BE2C (cell line): ENCODE measurements around the gene PRKN.

Source experiments
- DNase-seq: peaks from one replicate; pipeline ENCODE4 v3.0.0-alpha.2; 2020
- H3K27me3 ChIP-seq: fragments of 250-450 bp; sonication (Bioruptor Pico); 2 replicates; pipeline ENCODE4 v1.5.1; 2020; ENCODE audit warnings: mild to moderate bottlenecking
- H3K36me3 ChIP-seq: fragments of 250-450 bp; sonication (Bioruptor Pico); 2 replicates; pipeline ENCODE4 v1.5.1; 2020; ENCODE audit warnings: mild to moderate bottlenecking
- H3K4me1 ChIP-seq: fragments of 250-450 bp; sonication (Bioruptor Pico); 2 replicates; pipeline ENCODE4 v1.5.1; 2020
- H3K4me3 ChIP-seq: 2 replicates; pipeline ENCODE4 v1.5.1; 2011; ENCODE audit warnings: low read depth, low read length
- H3K9me3 ChIP-seq: fragments of 250-450 bp; sonication (Bioruptor Pico); 2 replicates; pipeline ENCODE4 v1.5.1; 2020
- TF ChIP-seq, protein P1 (sequence below): IDR thresholded peaks from 2 replicates; pipeline ENCODE4 v1.5.1; 2012; ENCODE audit warnings: mild to moderate bottlenecking, low read depth, low read length

Gene PRKN

DNA sequence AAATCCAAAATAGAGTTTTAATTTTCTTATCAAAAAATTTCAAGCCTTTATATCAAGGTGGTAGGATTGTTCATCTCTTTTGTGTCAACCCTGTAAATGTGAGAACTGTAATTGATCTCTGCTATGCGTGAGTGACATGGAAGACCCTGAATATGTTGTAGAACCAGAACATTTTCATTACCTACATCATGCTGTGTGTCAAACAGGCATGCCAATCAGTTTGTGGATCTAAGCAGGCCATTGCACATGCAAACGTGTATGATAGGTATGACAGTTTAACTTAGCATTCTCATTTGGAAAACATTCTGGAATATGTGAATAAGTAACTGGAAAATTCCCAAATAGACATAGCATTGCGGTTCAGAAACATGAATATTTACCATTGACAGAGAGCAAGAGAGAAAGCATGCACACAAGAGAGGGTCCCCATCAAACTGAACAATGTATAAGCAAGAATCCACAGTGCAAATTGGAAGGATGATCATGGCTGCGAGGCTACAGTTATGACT, 812.1 kb downstream of the PRKN start:
- Histone ChIP-seq H3K36me3 (no peaks in the 10 kb centered on the region), H3K4me1 (no peaks in the 10 kb centered on the region), H3K9me3 (no peaks in the 10 kb centered on the region), H3K4me3 (no peak overlapping the region), H3K27me3 (no peaks in the 10 kb centered on the region)
- no peak for DNase-seq
- TF ChIP-seq, protein P1, sequence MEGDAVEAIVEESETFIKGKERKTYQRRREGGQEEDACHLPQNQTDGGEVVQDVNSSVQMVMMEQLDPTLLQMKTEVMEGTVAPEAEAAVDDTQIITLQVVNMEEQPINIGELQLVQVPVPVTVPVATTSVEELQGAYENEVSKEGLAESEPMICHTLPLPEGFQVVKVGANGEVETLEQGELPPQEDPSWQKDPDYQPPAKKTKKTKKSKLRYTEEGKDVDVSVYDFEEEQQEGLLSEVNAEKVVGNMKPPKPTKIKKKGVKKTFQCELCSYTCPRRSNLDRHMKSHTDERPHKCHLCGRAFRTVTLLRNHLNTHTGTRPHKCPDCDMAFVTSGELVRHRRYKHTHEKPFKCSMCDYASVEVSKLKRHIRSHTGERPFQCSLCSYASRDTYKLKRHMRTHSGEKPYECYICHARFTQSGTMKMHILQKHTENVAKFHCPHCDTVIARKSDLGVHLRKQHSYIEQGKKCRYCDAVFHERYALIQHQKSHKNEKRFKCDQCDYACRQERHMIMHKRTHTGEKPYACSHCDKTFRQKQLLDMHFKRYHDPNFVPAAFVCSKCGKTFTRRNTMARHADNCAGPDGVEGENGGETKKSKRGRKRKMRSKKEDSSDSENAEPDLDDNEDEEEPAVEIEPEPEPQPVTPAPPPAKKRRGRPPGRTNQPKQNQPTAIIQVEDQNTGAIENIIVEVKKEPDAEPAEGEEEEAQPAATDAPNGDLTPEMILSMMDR, result no peak

DNA sequence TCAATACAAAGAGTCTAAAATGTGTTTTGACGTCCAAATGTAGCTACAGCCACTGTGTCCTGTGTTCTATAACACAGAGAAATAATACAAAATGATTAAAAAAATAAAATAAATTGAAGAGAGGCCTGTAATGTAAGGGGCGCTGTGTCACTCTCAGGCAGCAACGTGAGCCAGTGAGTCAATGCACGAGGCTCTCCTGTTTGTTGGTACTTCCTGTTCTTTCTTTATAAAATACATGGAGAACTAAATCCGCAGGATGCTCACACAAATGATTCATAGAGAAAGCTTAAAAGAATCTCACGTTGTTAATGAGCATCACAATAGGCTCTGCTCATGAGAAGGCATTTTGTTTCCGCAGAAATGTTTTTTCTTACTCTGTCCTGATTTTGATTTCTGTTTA, 818.7 kb downstream of the PRKN start:
- Histone ChIP-seq H3K9me3 (no peaks in the 10 kb centered on the region), H3K4me3 (no peak overlapping the region), H3K27me3 (no peaks in the 10 kb centered on the region), H3K36me3 (no peaks in the 10 kb centered on the region), H3K4me1 (no peaks in the 10 kb centered on the region)
- TF ChIP-seq, protein P1, result no peak
- no peak for DNase-seq

DNA sequence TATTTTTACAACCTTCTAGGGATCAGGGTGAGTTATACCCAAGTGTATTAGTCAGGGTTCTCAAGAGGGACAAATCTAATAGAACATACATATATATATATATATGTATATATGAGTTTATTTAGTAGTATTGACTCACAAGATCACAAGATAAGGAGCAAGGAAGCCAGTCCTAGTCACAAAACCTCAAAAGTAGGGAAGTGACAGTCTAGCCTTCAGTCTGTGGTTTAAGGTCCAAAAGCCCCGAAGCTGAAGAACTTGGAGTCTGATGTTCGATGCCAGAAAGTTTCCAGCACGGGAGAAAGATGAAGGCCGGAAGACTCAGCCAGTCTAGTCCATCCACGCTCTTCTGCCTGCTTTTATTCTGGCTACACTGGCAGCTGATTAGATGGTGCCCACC, 821.0 kb downstream of the PRKN start:
- Histone ChIP-seq H3K36me3 (no peaks in the 10 kb centered on the region), H3K4me3 (no peak overlapping the region), H3K27me3 (no peaks in the 10 kb centered on the region), H3K4me1 (no peaks in the 10 kb centered on the region; the same call in 1 of the 2 replicates), H3K9me3 (no peaks in the 10 kb centered on the region)
- DNase-seq, result no peak
- TF ChIP-seq, protein P1, result no peak

DNA sequence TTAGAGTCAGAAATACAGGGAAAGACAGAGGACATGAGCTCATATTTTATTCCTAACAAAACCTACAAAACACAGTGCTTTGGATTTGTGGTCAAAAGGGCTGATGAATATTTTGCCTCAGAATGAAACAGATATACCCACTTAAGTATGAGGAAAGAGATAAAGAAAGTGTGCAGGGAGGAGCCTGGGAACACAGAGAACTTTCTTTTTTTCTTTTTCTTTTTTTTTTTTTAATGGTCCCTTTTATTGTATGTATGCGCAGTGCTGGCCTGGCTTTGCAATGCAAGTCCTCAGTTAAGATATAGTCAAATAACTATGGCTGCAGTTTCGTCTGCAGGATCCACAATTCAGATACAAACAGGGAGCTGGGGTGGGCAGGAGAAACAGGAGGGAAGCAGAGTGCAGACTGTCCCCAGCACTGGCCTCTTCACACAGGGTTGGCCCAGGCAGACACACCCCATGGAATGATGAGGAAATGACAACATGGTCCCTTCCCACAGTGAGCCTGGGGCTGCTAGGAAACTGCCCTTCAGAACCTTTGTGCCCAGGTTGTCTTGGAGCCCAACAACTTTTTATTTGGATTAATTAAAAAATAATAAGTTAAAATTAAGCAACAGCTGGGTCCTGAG, 823.9 kb downstream of the PRKN start:
- Histone ChIP-seq H3K27me3 (no peaks in the 10 kb centered on the region), H3K36me3 (no peaks in the 10 kb centered on the region), H3K4me3 (no peak overlapping the region), H3K4me1 (no peaks in the 10 kb centered on the region; the same call in 1 of the 2 replicates), H3K9me3 (no peaks in the 10 kb centered on the region)
- no peak for DNase-seq
- TF ChIP-seq, protein P1, result no peak

DNA sequence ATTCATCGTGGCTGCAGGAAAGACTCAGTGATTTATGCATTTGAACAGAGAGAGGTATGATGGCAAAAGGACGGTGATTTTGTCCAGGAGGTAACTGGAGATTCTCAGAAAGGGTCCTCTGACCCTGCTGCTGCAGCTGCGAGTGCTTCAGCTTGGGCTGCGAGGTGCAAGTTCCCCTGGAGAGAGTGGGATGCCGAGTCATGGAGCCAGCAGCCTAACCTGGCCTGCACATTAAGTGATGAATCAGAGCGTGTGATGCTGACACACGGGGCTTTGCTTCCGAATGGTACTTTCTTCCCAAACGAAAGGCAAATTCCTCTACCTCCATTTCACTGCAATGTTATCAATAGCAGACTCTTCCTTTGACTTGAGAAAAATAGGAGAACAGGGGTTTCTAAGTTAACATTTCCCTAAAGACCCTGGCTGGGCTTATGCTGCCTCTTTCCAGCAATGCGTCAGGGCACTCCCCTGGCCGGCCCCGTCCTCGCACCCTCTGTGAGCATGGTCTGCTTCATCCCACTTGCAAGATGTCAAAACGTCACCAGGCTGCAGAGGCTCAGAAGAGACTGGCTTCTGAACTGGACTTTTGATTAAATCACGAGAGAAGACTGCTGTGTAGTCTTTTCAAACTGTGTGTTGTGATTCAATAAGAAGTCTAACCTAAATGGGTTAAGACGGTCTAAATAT, 825.7 kb downstream of the PRKN start:
- Histone ChIP-seq H3K4me3 (no peak overlapping the region), H3K36me3 (no peaks in the 10 kb centered on the region), H3K27me3 (no peaks in the 10 kb centered on the region), H3K9me3 (no peaks in the 10 kb centered on the region), H3K4me1 (no peaks in the 10 kb centered on the region; the same call in 1 of the 2 replicates)
- TF ChIP-seq, protein P1, result no peak
- no peak for DNase-seq

DNA sequence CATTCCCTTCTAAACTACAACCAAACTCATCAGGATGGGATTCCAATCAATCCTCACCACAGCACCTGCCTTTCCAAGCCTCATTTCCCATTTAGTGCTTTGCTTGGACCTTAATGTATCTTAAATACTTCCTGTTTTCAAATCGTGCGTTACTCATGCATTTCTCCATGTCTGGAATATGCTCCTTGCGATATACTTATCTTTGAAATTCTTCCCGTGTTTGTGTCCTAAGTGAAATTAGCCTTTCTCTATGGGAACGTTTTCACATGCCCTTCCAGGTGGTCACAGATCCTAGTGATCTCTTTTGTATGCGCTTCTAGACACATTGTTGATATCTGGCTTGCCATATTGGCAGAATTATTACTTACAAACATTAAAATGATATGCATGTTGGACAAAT, 833.1 kb downstream of the PRKN start:
- no peak for DNase-seq
- Histone ChIP-seq H3K9me3 (no peaks in the 10 kb centered on the region), H3K4me1 (no peaks in the 10 kb centered on the region), H3K4me3 (no peak overlapping the region), H3K36me3 (no peaks in the 10 kb centered on the region), H3K27me3 (no peaks in the 10 kb centered on the region)
- TF ChIP-seq, protein P1, result no peak
